Smooth muscle cell (in vitro differentiated cells): ENCODE measurements around the gene FAM118B. TPM values are rescaled to one million over a fixed set of nuclear protein-coding genes. Genes with fewer than 3 reads are reported as not detected.

Source experiments
- DNase-seq: peaks from one replicate; lab custom pipeline; 2025; ENCODE audit not compliant: unreplicated experiment; lab: John Stamatoyannopoulos, UW
- H2AFZ ChIP-seq: fragments of 200-600 bp; sonication (generic); 2 replicates; pipeline ENCODE4 v1.6.0; 2016; ENCODE audit warnings: antibody characterized with exemption, low read depth, mild to moderate bottlenecking
- H3F3A ChIP-seq: fragments of 200-600 bp; sonication (generic); 2 replicates; pipeline ENCODE4 v1.6.0; 2017; ENCODE audit warnings: antibody characterized with exemption, low read depth
- H3K27ac ChIP-seq: fragments of 200-600 bp; sonication (generic); 2 replicates; pipeline ENCODE4 v1.5.1; 2016; ENCODE audit warnings: low read depth, mild to moderate bottlenecking
- H3K27me3 ChIP-seq: fragments of 200-600 bp; sonication (generic); 2 replicates; pipeline ENCODE4 v1.6.1; 2016; ENCODE audit warnings: low read depth, mild to moderate bottlenecking
- H3K36me3 ChIP-seq: fragments of 200-600 bp; sonication (generic); 2 replicates; pipeline ENCODE4 v1.5.1; 2016; ENCODE audit warnings: low read depth
- H3K4me1 ChIP-seq: fragments of 200-600 bp; sonication (generic); 2 replicates; pipeline ENCODE4 v1.5.1; 2016; ENCODE audit warnings: low read depth
- H3K4me2 ChIP-seq: fragments of 200-600 bp; sonication (generic); 2 replicates; pipeline ENCODE4 v1.6.0; 2016; ENCODE audit warnings: mild to moderate bottlenecking
- H3K4me3 ChIP-seq: fragments of 200-600 bp; sonication (generic); 2 replicates; pipeline ENCODE4 v1.5.1; 2016; ENCODE audit warnings: mild to moderate bottlenecking
- H3K79me2 ChIP-seq: fragments of 200-600 bp; sonication (generic); 2 replicates; pipeline ENCODE4 v1.6.0; 2016; ENCODE audit warnings: low read depth, mild to moderate bottlenecking
- H3K9ac ChIP-seq: fragments of 200-600 bp; sonication (generic); 2 replicates; pipeline ENCODE4 v1.6.0; 2016; ENCODE audit warnings: low read depth
- H3K9me3 ChIP-seq: fragments of 200-600 bp; sonication (generic); replicated peaks from 2 replicates; pipeline ENCODE4 v1.5.1; 2016; ENCODE audit warnings: low read depth
- H4K20me1 ChIP-seq: fragments of 200-600 bp; sonication (generic); 2 replicates; pipeline ENCODE4 v1.6.0; 2016; ENCODE audit warnings: low read depth
- WGBS: methylation state at CpG from one replicate; pipeline ENCODE4 v1.1.7; 2016; ENCODE audit warnings: low lambda C conversion rate; 5-methylcytosine and 5-hydroxymethylcytosine counted together
- polyA plus RNA-seq: library from polyadenylated mRNA; unstranded; fragments of >200 nt; fragmentation: Nextera tagmentation; extraction: Ambion mirVana; gene quantifications from 2 replicates; pipeline ENCODE4 v1.2.1, GENCODE V29; 2016
- total RNA-seq: library from RNA; depleted of rRNA; stranded (reverse); fragments of >200 nt; gene quantifications from 2 replicates; pipeline ENCODE4 v1.2.3, GENCODE V29; 2014
- TF ChIP-seq, protein P1 (sequence below): fragments of 200-600 bp; sonication (generic); IDR thresholded peaks from 2 replicates; pipeline ENCODE4 v1.5.1; 2017; ENCODE audit warnings: borderline replicate concordance, mild to moderate bottlenecking, antibody characterized with exemption; ENCODE audit not compliant: insufficient read depth, poor library complexity, severe bottlenecking

Gene FAM118B
- total and polyA plus RNA-seq, 2 experiments from 2014 or later, result 14.3 to 26.1 TPM

DNA sequence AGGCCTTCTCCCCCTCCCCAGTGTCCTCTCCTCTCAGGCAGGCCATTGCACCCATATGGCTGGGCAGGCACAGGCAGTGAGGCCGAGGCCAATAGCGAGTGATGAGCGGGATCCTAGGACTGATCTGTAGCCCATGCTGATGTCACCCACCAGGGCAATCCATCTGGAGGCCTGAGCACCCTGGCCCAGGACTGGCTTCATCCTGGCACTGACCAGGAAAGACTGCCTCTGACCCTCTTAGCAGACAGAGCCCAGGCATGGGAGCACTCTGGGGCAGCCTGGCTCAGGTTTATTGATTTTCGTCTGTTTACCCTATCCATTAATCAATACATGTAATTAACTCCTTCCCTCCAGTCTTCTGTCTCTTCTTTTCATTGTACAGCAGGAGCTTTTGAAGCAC is 66.2 kb downstream of the FAM118B start:
- Histone ChIP-seq H3K4me1 (peaks cover 5% of the 10 kb centered on the region), H4K20me1 (no peaks in the 10 kb centered on the region), H2AFZ (no peak overlapping the region), H3K27me3 (no peaks in the 10 kb centered on the region), H3K36me3 (no peaks in the 10 kb centered on the region), H3K4me2 (no peak overlapping the region), H3K9ac (no peak overlapping the region), H3K79me2 (no peaks in the 10 kb centered on the region), H3K9me3 (no peaks in the 10 kb centered on the region), H3F3A (no peaks in the 10 kb centered on the region), H3K4me3 (no peak overlapping the region), H3K27ac (no peak overlapping the region)
- TF ChIP-seq, protein P1, sequence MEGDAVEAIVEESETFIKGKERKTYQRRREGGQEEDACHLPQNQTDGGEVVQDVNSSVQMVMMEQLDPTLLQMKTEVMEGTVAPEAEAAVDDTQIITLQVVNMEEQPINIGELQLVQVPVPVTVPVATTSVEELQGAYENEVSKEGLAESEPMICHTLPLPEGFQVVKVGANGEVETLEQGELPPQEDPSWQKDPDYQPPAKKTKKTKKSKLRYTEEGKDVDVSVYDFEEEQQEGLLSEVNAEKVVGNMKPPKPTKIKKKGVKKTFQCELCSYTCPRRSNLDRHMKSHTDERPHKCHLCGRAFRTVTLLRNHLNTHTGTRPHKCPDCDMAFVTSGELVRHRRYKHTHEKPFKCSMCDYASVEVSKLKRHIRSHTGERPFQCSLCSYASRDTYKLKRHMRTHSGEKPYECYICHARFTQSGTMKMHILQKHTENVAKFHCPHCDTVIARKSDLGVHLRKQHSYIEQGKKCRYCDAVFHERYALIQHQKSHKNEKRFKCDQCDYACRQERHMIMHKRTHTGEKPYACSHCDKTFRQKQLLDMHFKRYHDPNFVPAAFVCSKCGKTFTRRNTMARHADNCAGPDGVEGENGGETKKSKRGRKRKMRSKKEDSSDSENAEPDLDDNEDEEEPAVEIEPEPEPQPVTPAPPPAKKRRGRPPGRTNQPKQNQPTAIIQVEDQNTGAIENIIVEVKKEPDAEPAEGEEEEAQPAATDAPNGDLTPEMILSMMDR, result no peak
- DNase-seq, result no peak
- 100% methylated on average over 4 of the region's 4 CpGs for WGBS

DNA sequence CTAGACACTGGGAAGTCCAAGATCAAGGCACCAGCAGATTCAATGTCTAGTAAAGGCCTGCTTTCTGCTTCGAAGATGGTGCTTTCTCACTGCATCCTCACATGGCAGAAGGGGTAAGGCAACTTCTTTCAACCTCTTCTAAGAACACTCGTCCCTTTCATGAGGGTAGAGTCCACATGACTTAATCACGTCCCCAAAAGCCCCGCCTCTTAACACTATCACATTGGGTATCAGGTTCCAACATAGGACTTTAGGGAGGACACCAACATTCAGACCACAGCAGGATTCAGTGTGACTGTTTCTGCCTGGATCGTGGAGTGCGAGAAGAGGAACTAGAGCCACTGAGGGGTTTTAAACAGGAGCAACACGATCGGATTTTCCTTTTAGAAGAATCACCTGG is 67.6 kb downstream of the FAM118B start:
- H3K79me2 ChIP-seq, result no peaks in the 10 kb centered on the region
- TF ChIP-seq, protein P1, result no peak
- no peaks in the 10 kb centered on the region for H4K20me1 ChIP-seq
- H3K27ac ChIP-seq, result no peak overlapping the region
- no peak overlapping the region for H3K4me3 ChIP-seq
- no peaks in the 10 kb centered on the region for H3F3A ChIP-seq
- no peaks in the 10 kb centered on the region for H3K36me3 ChIP-seq
- WGBS, result 86% methylated on average over 8 of the region's 8 CpGs
- H2AFZ ChIP-seq, result no peak overlapping the region
- no peak overlapping the region for H3K4me2 ChIP-seq
- H3K9me3 ChIP-seq, result no peaks in the 10 kb centered on the region
- no peaks in the 10 kb centered on the region for H3K27me3 ChIP-seq
- H3K9ac ChIP-seq, result no peak overlapping the region
- peaks cover 5% of the 10 kb centered on the region for H3K4me1 ChIP-seq
- DNase-seq, result no peak

DNA sequence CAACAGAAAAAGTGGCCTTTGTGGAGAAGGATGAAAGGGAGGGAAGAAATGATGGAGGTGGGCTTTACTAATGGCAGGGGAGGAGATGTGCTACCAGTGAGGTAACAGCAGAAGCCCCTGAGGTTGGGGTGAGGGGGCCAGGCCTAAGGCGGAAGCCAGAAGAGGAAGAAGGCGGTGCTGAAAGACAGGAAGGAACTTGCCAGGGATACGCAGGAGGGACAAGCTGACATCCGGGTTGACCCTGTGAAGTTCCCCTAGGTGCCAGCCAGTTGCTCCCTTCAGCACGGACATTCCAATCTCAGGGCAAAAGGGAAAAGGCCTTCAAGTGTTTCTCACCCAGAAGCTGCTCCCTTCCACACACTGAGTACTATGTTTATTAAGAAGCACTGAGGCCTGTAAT is 69.0 kb downstream of the FAM118B start:
- Histone ChIP-seq H4K20me1 (peaks cover 5% of the 10 kb centered on the region), H3K27me3 (no peaks in the 10 kb centered on the region), H3K36me3 (no peaks in the 10 kb centered on the region), H3K4me2 (no peak overlapping the region), H3K4me1 (peaks cover 5% of the 10 kb centered on the region), H2AFZ (no peak overlapping the region), H3K79me2 (peaks cover under 1% of the 10 kb centered on the region), H3K9ac (no peak overlapping the region), H3K9me3 (no peaks in the 10 kb centered on the region), H3K4me3 (no peak overlapping the region), H3F3A (no peaks in the 10 kb centered on the region), H3K27ac (no peak overlapping the region)
- TF ChIP-seq, protein P1, result no peak
- DNase-seq, result no peak
- WGBS, result 94% methylated on average over 5 of the region's 5 CpGs

DNA sequence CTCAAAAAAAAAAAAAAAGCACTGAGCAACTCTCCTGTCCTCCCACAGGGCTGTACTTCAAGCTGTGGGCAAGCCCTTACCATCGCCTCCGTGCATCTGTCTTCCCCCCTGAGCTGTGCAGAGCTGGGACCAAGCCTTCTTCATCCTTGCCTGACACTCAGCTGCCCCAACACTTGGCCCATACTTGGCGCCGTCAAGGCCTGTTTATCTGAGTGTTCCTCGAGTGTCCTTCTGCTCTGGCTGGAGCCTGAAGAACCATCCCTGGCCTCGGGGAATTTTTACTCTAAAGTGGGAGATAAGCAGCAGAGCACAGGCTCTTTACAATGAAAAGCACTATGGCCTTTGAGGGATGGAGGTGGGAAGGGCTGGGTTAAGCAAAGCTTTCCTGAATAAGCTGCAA is 69.7 kb downstream of the FAM118B start:
- Histone ChIP-seq H3K36me3 (no peaks in the 10 kb centered on the region), H3K9ac (no peak overlapping the region), H3K9me3 (no peaks in the 10 kb centered on the region)

More for the DNA sequence above, 69.7 kb downstream of the FAM118B start:
- peaks cover 3% of the 10 kb centered on the region for H3K79me2 ChIP-seq
- H3K4me1 ChIP-seq, result peaks cover 5% of the 10 kb centered on the region
- no peak for DNase-seq
- 72% methylated on average over 6 of the region's 6 CpGs for WGBS
- no peaks in the 10 kb centered on the region for H3K27me3 ChIP-seq
- H2AFZ ChIP-seq, result no peak overlapping the region
- H3K4me2 ChIP-seq, result no peak overlapping the region
- H3K4me3 ChIP-seq, result no peak overlapping the region
- H4K20me1 ChIP-seq, result peaks cover 5% of the 10 kb centered on the region
- no peaks in the 10 kb centered on the region for H3F3A ChIP-seq
- no peak overlapping the region for H3K27ac ChIP-seq
- TF ChIP-seq, protein P1, result no peak
